ELF-1 (cell line): ENCODE measurements around the gene NID1.
A peak's percentile ranks its signal among the peaks of the same experiment; 100 is the strongest.
"Not testable (repeated sequence)": the region's sequence is repeated elsewhere in the genome, so short reads cannot be mapped to it uniquely, and the experiment has no call there.

Experiments
- DNase-seq: peaks from one replicate; pipeline ENCODE4 v3.0.0-alpha.2; 2016; ENCODE audit warnings: low read depth, low spot score

The NID1 gene

DNA sequence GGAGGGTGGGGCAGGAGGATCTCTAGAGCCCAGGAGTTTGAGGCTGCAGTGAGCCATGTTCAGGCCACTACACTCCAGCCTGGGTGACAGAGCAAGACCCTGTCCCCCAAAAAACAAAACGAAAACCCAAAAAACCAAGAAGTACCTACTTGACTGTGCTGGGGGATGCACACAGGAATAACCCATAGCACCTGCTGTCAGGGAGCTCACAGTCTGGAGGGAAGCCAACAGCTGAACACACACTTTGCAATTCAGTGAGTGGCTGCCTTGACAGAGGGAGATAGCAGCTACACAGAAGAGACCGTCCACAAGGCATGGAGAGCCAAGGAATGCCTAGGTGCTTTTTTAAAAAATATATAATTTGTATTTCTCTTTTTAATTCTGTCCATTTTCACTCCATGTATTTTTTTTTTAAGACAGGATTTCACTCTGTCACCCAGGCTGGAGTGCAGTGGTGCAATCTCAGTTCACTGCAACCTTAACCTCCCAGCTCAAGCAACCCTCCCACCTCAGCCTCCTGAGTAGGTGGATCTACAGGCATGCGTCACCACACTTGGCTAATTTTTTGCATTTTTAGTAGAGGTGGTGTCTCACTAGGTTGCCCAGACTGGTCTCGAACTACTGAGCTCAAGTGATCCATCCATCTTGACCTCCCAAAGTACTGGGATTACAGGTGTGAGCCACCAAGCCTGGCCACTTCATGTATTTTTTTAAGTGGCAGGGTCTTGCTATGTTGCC, 68.7 kb downstream of the NID1 start:
- DNase-seq, result no peak

DNA sequence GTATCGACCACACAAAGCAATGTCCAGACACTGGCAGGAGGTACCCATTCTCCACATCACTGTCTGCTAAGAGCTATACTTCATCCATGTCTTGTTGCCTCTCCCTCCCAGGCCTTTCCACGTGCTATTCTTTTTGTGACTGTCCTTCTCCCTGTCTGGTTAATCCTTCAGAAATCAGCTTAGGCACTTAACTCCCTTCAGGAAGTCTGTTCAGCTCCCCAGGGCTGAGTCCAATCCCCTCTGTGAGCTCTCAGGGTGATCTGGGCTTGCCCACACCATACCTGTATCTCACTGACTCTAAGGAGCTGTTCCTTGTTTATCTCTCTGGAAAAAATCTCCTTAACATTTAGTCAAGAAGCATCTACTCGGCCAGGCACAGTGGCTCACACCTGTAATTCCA, 69.4 kb downstream of the NID1 start:
- no peak for DNase-seq

DNA sequence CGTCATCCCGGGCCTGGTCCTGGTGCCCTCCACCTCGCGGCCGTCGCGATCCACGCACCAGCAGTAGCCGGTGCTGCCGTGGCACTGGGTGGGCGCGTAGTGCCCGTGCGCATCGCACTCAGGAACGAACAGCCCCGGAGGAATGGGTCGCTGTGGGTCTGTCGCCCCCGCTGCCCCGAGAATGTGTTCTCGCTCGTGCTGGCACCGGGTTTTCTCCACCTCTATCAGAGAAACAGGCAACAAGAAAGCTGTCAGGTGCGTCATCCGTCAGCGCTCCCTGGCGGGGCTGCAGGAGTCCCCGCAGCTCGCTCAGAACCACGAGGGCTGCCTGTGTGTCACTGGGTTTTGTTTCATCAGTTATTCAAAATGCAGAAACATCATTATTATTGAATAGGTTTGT, 71.2 kb downstream of the NID1 start:
- DNase-seq, result no peak

DNA sequence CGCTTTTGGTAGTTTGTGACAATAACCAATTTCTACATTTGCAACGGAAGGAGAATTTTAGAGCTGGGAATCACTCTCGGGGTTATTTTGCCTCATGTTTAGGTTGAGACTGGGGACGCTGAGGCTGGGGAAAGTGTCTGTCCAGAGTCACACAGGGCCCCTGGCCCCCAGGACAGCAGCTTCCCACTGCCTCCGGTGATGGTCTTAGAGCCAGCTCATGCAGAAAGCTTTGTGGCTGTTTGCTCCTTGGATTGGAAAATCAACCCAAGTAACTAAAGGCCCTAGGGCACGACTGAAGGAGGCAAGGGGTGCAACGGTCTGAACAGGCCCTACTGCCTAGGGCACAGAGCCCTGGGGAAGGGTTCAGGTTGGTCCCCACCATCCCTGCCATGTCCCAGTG, 72.0 kb downstream of the NID1 start:
- no peak for DNase-seq

DNA sequence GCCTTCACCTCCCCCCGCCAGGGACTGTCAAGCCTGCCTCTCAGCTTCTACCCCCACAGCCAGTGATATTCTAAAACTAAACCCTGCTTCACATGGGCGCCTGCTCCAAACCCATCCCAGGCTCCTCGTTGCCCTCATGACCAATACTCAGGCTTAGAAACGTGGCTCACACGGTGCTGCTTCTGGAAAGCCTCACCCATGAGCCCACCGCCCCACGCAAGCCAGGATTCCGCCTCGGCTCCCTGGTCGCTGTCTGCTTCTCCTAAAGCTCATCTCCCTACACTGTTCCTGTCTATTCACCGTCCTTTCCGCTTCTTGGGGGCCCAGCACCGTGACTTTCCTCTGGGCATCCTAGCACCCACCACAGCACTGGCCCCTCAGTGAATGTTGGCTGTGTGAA, 72.5 kb downstream of the NID1 start:
- DNase-seq, result no peak

DNA sequence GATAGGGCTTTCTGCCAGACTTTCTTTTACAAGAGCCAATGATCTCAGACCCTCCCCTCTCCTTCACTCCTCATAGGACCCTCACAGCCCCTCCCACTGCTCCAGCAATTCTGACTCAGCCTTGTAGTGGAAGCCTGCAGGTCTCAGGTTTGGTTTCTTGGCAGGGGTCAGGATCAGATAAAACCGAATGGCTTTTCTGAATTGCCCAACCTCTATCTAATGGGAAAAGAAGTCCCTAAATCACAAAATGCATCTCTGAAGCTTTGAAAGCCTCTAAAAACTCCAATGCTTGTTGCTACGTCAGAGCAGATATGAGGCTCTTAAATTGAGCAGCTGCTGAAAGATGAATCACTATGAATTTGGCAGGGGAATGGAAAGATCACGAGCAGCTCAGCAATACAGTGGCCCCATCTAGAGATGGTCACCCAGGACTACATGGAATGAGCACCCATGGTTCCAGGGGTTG, 74.5 kb downstream of the NID1 start:
- no peak for DNase-seq

DNA sequence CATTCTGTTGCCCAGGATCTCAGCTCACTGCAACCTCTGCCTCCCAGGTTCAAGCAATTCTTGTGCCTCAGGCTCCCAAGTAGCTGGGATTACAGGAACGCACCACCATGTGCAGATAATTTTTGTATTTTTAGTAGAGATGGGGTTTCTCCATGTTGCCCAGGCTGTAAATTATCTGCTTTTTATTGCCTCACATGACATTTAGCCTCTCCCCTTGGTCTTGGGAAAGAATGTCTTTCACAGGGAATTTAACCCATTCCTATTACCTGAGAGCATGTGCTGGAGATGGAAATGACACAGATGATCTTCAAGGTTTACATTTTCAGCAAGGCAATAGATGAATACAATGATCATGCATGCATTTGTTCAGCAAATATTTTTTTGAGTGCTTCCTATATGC, 75.8 kb downstream of the NID1 start:
- no peak for DNase-seq

DNA sequence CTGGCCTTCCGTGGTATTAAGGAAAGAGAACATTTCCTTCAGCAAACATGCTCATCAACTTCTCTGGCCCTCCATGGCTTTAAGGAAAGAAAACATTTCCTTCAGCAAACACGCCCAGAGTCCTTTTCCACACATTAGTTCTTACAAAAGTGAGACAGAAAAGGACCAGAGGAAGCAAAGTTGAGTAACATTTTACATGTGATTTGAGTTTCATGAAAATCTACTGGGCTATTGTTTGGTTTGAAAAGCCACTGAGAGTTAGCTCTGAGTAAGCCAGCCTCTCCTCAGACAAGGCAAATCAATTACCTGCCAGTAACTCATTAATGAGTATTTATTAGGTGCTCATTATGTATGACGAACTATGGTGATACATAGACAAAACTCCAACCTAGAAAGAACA, 78.0 kb downstream of the NID1 start:
- DNase-seq, result no peak

DNA sequence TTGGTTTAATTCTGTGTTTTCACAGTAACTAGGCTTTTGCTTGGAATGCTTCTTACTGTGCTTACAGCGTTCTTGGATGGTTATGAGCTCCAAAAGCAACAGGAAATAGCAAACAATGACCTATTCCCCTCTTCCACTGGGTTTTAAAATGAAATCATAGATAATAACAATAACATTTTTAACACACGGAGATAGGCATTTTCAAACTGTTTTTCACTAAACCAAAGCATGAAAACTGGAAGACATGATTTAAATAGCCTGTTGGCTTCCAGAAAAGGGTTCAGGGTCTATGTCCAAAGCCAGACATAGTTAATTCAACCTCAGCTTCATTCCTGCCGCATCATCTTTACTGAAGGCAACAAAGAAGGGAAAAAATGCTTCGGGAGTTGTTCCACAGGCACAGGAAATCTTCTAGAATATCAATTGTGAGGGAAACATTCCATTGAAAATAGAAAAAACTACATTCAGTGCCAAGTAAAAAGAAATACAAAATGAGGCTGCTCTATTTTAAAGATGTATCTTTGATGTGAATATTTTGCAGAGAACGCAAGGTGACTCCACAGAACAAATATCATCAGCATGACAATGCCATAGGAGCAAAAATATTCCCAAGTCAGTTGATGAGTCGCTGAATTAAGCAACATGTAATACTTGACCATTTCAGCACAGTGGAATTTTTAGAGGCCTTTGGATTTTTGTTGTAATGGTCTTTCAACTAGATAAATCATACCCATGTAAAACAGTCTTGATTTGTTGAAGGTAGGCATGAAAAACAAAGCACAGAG, 80.7 kb downstream of the NID1 start:
- DNase-seq, result no peak

DNA sequence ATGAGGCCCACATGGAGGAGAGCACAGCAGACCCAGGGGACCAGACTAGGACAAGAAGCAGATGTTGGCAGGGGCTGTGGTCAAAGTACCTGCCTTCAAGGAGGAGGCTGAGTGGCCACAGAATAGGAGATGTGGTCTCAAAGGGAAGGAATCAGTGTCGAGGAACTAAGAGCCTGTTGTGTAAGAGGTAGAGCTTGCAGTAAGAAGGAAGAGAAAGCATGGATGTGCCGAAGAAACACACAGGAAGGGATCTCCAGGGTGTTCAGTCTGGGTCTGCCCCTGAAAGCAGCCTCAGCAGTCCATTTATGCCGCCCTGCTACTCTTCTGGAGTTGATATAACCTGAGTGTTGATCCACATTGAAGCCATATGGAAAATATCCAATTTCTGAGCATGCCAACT, 83.9 kb downstream of the NID1 start:
- no peak for DNase-seq

DNA sequence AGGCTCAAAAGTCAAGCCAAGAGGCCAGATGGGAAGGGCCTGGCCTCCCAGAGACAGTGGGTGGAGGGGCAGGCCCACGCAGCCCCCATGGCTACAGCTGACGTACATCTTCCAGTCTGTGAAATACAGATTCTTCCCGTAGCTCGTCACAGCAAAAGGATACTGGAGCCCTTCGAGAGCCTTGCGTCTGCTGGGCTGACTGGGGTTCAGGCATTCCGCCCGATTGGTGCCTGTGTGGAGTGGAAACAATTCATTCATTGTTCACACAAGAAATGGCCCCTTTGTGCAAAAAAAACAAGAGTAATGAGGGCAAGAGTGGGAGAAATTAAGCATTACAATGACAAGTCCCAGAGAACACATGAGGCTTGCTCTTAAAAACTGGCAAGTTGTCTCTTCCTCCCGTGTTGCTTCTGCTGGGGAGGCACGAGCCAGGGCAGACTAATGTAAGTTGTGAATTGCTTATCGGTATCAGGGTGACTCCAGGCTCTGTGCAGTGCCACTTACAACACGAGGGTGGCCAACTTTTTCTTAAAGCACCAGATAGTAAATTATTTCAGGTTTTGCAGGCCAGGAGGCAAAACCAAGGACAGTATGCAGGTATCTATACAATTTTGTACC, 85.1 kb downstream of the NID1 start:
- no peak for DNase-seq

DNA sequence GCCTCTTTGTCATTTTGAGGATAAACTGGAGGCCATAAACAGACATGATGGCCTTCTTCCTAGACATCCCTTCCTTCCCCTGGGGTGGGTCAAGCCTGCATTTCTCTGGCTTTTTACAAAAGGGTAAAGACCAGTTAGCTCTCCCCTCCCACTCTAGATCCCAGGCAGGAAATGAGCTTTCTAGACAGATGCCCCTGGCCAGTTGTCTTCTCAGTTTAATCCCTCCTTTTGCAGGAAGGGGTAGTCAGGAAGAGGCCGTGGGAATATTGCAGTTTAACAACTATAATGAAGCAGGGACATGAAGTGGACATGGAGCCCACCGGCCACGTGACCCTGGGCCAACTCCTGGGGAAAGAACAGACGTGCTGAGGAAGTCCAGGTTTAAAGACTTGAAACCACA, 85.7 kb downstream of the NID1 start:
- DNase-seq, result no peak

DNA sequence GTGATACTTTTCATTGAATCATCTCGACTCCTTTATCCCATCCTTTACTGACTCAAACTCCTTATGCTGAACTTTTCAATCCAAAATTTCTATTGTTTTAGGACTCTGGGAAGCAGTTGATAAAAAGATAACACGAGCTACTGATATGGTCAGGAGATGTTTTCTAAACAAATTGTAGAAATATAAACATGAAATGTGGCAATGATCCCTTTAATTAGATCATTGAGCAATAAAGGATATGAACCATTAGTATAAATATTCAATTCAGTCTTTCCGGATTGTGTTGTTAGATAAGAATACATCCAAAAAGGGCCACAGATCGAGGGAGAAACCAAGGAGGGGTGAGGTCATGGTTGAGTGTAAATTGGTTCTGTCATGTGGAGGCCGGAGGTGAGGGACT, 88.4 kb downstream of the NID1 start:
- no peak for DNase-seq

DNA sequence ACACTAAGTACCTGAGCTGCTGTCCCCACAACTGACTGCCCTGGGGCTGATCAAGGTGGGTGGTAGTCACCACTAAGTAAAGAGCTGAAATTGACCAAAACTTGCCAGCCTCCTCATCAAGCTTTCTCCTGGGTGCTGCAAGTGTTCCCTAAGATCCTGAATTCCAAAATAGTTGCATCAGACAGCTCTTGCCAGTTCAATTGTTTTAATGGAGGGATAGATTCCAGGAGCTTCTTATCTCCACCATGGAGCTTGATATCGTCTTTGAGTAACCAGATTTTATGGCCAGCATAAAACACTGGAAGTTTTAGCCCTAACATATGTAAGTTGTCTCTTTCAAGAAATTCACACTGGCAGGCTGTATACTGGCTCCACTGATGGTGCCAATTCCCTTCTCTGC, 90.3 kb downstream of the NID1 start:
- DNase-seq, result peak; percentile 16

DNA sequence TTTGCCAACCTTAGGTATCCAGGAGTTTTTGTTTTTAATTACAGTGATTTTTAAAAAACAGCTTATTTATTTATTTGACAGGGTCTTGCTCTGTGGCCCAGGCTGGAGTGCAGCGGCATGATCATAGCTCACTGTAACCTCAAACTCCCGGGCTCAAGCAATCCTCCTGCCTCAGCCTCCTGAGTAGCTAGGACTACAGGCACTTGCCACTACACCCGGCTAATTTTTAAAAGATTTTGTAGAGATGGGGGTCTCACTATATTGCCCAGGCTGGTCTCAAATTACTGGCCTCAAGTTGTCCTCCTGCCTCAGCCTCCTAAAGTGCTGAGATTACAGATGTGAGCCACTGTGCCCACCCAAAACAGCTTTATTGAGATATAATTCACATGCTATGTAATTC, 92.2 kb downstream of the NID1 start:
- not testable (repeated sequence) for DNase-seq

DNA sequence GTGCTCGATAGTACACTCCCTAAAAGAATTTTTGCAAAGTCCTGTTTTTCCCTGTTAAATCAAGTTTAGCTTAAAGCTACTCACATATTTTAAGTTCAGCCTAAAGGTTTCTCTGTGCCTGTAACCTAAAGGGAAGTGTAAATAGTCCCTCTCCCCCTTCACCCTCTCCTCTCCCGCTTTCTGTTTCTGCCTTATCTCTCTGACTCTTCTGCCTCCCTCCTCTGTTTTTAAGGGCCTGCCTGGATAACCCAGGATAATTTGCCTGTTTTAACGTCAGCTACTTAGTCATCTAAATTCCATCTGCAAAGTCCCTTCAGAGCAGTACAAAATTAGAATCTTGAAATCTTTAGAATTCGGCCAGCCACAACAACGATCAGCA, 92.6 kb downstream of the NID1 start:
- no peak for DNase-seq

DNA sequence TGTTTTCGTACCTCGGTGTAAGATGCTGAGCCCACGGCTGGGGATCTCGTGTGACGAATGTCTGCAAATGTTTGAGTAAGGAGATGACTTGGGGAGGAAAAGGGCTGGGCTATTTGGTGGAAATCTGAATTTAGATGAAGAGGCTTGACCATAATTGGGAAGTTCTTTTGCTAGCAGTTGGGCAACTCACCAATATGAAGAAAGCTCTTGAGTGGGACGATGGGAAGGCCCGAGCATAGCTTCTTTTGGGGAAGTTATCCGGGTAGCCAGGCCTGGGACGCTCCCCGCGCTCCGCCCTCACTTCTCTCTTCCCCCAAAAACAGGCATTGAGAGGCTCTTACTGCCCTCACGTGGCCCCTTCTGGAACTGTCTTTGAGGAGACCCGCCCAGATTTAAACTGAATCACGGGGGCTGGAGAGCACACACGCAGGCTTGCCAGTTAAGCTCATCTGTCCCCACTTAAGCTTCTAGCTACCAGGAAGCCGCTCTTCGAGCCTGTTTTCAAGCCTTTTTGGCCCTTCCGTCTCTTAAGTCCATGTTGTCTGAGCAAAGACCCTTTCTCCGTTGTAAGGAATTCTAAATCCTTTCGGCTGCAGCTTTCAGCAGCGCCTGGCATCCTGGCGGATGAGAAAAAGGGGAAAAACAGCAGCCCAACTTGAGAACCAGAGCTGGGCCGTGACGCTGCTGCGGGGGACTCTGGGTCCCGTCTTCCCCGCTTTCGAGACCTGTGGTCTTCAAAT, 93.1 kb downstream of the NID1 start:
- peak; percentile 98 for DNase-seq

DNA sequence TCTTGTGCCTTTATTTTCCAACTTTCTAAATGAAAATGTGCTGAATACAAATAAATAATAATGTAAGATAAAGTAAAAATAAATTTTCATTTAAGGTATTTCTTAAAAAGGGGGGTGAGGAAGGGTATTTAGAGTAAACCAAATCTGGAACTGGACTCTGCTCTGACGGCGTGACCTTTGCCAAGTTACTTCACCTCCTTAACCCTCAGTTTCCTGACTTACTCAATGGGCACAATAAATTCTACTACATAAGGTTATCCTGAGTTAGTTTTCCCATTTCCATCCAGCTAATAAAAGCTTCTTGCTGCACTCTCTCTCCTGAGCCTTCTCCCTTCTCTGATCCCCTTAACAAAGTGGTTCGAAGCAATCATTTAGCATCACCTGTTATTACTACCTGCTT, 93.9 kb downstream of the NID1 start:
- DNase-seq, result no peak

DNA sequence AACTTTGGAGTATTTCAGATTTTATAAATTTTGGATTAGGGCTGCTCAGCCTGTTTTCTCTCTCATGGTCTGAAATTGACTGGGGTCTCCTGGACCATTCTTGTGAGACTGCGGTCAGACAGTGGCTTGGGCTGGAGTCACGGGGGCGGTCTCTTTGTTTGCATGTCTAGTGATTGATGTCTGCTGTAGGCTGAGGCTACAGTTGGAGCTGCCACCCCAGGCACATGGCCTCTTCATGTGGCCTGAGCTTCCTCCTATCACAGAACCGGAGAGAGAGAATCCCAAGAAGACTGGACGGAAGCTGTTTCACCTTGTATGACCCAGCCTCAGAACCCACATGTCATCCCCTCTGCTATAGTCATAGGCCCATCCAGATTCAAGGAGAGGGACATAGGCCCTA, 96.1 kb downstream of the NID1 start:
- no peak for DNase-seq

DNA sequence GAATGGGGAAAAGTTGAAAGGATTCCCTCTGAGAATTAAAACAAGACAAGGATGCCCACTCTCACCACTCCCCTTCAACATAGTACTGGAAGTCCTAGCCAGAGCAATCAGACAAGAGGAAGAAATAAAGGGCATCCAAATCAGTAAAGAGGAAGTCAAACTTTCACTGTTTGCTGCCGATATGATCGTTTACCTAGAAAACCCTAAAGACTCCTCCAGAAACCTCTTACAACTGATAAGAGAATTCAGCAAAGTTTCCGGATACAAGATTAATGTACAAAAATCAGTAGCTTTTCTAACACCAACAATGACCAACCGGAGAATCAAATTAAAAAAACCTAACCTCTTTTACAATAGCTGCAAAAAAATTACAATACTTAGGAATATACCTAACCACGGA, 98.8 kb downstream of the NID1 start:
- DNase-seq, result not testable (repeated sequence)

DNA sequence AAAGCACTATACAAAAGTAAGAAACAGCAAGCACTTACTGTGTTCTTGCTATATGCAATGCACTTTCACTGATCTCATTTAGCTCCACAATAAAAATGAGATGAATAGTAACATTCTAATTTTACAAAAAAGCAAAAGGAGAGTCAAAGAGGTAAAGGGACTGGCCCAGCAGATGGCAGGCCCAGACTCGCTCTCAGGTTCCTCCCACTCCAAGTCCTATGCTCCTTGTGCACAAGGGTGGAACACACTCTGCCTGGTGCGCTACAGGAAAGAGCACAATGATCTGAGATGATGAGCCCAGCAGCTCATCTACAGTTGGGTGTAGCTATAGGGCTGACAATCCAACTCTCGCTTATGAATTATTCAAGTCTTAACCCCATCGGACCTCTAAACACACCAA, 104.1 kb downstream of the NID1 start:
- DNase-seq, result no peak

DNA sequence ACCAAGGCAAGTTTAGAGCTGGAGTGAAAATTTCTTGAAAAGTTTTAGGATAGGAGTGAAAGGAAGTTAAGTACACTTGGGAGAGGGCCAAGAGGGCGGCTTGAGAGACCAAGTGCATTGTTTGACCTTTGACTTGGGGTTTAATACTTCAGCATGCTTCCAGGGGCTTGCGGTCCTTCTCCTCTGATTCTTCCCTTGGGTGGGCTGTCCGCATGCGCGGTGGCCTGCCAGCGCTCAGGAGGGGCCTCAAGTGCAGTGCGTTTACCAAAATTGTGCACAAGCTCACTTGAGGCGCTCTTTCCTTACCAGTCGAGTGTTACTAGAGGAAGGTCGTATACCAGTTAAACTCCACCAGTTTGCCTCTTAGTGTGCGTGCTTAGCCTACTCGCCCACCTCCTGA, 106.9 kb downstream of the NID1 start:
- no peak for DNase-seq
